GM18868 (cell line): ENCODE results near the gene S1PR3.

Experiments used
- ATAC-seq: cut with Tn5 transposase; IDR thresholded peaks from one replicate; pipeline ENCODE4 v1.9.1; 2021; ENCODE audit warnings: mild to moderate bottlenecking, moderate library complexity; ENCODE audit not compliant: unreplicated experiment

The S1PR3 gene

DNA sequence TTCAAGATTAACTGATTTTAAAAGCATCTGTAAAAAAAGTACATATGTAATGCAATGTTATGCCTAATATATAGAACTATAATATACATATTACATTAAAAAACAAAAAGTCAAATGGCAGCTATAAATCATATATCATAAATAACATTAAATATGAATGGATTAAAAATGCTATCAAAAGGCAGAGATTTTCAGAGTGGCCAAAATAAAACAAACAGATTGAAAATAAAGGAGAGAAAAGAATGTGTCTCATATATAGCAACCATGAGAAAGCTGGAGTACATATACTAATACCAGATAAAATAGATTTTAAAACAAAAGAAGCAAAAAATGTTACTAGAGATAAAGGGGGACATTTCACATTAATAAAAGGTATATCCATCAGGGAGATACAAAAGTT lies 38.5 kb downstream of the S1PR3 start:
- no peak for ATAC-seq

- no peak for ATAC-seq
Measured at GRCh38 chr9:89032173-89032572, 40.9 kb downstream of the S1PR3 start.

DNA sequence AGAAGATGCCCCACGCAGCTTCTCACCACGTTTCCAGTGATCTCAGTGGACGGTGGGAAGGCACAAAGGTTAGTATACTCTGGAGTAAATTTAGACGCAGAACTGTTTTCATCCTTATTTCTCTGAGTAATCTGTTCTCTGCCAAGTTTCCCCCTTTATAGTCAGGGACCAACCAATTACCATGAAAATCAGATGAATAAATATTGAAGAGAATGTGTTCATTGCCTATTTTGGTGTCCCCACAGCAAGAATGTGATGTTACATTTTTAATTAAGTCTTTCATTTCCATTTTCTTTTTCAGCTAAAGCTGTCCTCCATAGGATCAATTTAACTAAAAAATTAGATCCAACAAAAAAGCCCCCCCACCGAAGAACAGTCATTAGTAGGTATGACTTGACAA lies 41.4 kb downstream of the S1PR3 start:
- no peak for ATAC-seq

DNA sequence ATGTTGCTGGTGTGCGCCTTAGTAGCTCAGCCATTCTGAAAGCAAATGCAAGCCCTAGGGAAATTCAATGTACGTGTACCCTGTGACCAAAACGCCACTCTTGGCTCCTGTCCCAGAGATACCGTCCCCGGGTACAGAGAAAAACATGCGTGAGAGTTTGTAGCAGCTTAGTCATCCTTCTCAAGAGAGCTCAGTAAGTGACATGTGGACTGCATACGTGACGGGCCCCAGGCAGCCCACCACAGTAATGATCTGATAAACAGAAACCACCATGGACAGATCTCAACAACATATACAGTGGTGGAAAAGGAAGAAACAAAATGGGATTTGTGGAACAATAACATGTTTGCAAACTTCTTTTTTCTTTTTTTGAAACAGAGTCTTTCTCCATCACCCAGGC lies 45.1 kb downstream of the S1PR3 start:
- ATAC-seq = no peak

GRCh38 chr9:89036891-89037290 lies 45.6 kb downstream of the S1PR3 start:
- ATAC-seq = no peak

GRCh38 chr9:89037346-89037745 lies 46.1 kb downstream of the S1PR3 start:
- ATAC-seq = no peak

DNA sequence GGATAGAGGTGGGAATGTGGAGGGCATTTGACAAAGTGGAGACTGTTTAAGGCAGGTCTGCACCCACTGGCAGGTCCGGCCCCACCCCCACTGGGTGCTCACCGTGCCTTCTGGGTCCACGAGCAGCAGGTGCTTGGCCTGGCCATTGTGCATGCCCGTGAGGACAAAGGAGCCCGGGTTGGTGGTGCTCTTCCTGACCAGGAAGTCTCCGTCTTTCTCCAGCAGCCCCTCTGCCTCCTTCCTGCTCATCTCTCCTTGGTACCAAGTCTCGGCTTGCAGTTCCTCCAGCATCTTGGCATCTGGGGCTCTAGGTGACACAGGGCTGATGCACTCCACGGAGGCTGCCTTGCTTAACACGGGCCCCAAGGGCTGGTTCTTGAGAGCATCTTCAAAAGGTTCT lies 46.6 kb downstream of the S1PR3 start:
- ATAC-seq = no peak

DNA sequence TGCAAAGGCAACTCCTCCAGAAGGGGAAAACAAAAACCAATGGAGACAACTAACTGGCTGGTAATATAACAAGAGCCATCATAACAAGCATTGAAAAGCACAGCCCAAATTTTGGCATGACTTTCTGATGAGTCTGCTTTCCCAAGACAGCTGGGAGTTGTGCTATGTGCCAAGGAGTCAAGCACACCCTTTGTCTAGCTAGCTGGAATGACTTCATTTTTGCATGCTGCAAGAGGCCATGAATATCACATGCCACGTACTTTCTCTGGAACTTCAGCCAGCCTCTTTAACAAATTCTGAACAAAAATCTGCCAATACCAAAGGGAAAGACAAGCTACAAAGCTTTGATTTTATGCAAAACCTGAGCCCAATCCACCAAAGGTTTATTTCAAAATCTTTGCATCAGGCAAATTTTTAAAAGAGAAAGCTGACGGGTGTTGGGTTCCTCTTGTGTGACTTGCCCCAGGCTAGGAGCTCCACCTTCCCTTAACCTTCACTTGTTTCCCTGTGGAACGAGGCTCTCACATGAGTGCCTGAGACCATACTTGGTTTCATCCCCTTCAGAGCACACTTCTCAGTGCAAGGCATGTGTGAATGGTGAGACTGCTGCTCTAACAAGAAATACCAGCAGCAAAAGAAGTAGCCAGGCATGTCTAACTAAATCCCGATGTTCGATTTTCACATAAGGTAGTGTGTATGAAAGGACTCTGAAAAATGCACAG lies 47.3 kb downstream of the S1PR3 start:
- no peak for ATAC-seq

DNA sequence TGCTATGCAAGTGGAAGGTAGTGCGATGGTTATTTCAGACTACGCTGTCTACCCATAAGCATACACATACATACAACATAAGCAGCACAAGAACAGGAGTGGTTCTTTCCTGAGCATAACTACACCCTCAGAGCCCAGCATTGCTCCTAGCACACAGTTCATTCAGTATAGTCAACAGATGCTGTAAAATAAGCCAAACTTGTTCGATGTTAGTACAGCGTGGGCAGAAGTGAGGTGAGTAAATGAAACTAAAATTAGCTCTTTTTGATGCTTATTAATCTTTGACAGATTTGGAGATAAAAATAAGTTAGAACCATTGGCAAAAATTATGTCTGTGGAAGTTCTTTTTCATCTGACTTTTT lies 47.8 kb downstream of the S1PR3 start:
- no peak for ATAC-seq

- ATAC-seq = no peak
Measured at GRCh38 chr9:89039664-89040063, 48.4 kb downstream of the S1PR3 start.

GRCh38 chr9:89042984-89043383 lies 51.7 kb downstream of the S1PR3 start:
- no peak for ATAC-seq

DNA sequence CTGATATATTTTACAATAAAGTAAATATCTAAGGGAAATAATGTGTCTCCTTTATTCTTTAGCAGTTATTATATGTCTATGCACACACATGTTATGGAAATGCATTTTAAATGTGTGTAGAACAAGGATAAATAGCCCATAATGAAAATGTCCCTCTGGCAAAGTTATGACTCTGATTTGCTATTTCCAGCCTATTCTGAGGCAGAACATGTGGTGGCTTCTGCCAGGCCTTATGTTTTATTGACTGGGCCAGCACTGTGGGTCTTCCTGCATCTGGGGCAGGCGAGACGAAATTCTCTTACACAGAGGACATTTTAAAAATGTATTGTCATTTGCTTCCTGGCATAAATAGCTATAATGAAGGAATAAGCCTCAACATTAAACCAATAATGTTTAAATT lies 52.8 kb downstream of the S1PR3 start:
- no peak for ATAC-seq

GRCh38 chr9:89044881-89045280 lies 53.6 kb downstream of the S1PR3 start:
- ATAC-seq = no peak

DNA sequence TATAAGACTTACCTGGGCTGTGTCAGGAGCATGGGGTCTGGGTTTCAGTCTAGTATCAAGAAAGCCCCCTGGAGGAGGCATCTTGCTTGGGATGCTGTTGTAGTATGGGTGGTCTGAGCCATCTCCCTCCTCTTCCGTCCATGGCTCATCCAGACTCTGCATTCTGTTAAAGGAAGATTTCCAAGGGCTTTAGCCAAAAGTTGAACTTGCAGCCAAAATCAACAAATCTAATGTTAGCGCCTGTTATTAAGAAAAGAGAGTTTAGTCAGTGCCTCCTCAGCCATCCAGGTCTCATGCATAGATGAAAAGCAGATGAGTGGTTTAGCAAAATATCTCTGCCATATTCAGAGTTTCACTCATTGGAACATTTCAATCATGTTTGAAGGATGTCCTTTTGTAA lies 55.6 kb downstream of the S1PR3 start:
- ATAC-seq = no peak

DNA sequence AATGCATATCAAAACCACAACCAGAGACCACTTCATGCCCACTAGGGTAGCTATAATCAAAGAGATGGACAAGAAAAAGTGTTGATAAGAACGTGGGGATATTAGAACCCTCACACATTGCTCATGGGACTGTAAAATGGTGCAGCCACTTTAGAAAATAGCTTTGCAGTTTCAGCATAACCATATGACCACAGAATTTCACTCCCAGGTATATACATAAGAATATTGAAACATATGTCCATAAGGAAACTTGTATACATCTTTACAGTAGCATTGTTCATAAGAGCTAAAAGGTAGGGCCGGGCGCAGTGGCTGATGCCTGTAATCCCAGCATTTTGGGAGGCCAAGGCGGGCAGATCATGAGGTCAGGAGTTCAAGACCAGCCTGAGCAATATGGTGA lies 56.4 kb downstream of the S1PR3 start:
- ATAC-seq = no peak

DNA sequence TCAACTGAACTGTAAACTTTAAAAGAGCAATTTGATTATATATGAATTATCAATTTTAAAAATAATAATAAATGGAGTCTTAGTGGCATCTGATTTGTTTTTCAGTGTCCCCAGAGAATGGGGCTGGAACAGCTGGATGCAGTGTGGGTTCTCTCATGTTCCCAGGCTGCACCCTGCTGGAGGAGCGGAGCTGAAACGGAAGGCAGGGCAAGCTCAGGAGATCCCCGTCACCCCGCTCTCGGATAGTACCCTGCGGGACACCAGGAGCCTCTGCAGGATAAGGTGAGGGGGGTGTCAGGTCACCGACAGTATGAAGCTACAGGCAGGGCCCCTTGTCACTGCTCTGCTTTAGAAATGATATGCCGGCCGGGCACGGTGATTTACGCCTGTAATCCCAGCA lies 57.3 kb downstream of the S1PR3 start:
- no peak for ATAC-seq

- ATAC-seq = no peak
Measured at GRCh38 chr9:89049646-89050045, 58.4 kb downstream of the S1PR3 start.

GRCh38 chr9:89051421-89052025 lies 60.3 kb downstream of the S1PR3 start:
- ATAC-seq = no peak

DNA sequence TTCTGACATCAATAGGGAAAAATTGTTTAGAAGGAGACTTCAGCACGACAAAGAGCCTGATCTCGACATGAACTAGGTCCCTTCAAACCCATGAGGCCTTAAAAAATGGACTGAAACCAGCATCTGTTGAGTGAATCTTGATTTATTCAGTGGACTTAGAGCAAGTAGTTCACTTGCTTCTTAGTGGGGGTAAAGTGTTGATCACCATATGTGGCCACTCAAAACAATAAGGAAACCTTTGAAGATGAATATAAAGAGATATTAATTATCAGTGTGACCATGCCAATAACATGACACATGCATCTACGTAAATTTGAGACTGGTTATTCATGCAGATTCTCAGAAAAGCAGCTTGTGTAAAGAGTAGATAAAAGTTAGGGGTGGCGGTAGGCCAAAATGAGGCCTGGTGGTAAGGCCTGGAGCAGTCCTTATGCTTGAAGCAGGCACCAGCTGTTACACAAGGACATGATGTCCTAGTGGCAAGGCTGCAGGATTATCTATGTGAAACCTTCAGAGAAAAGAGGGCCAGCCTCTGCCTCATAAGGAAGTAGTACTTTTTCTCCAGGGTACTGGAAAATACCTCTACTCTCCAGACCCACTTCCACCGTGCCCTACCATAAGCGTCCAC lies 61.3 kb downstream of the S1PR3 start:
- no peak for ATAC-seq

- ATAC-seq = no peak
Measured at GRCh38 chr9:89053301-89053700, 62.0 kb downstream of the S1PR3 start.
